GM19397 (cell line): ENCODE data around the gene ACP5.
"Not testable (repeated sequence)": the region's sequence is repeated elsewhere in the genome, so short reads cannot be mapped to it uniquely, and the experiment has no call there.

Experiments used
- ATAC-seq: cut with Tn5 transposase; IDR thresholded peaks from one replicate; pipeline ENCODE4 v1.9.1; 2021; ENCODE audit warnings: mild to moderate bottlenecking, moderate library complexity; ENCODE audit not compliant: unreplicated experiment

The ACP5 gene

GRCh38 chr19:11580116-11580515 is 2.7 kb upstream of the ACP5 start:
- ATAC-seq, result no peak

GRCh38 chr19:11578258-11579142 is 1.1 kb upstream of the ACP5 start:
- no peak for ATAC-seq

- no peak for ATAC-seq
Observed at GRCh38 chr19:11576227-11576626, 1.2 kb downstream of the ACP5 start.

GRCh38 chr19:11574689-11575088 is 2.8 kb downstream of the ACP5 start:
- ATAC-seq, result no peak

GRCh38 chr19:11573763-11574162 is 3.7 kb downstream of the ACP5 start:
- not testable (repeated sequence) for ATAC-seq

- not testable (repeated sequence) for ATAC-seq
Observed at GRCh38 chr19:11573354-11573753, 4.1 kb downstream of the ACP5 start.

- no peak for ATAC-seq
Observed at GRCh38 chr19:11570039-11570462, 7.4 kb downstream of the ACP5 start.

- ATAC-seq, result no peak
Observed at GRCh38 chr19:11566164-11566563, 11.3 kb downstream of the ACP5 start.

- not testable (repeated sequence) for ATAC-seq
Observed at GRCh38 chr19:11565649-11565980, 11.8 kb downstream of the ACP5 start.

- not testable (repeated sequence) for ATAC-seq
Observed at GRCh38 chr19:11564082-11564807, 13.2 kb downstream of the ACP5 start.

GRCh38 chr19:11563532-11563931 is 13.9 kb downstream of the ACP5 start:
- ATAC-seq, result no peak

- no peak for ATAC-seq
Observed at GRCh38 chr19:11560404-11561051, 16.9 kb downstream of the ACP5 start.

- peak; percentile 82 for ATAC-seq
Observed at GRCh38 chr19:11558881-11559828, 18.3 kb downstream of the ACP5 start, which contains the start of gene ELOF1. TSS of gene ELOF1 (minus strand) at chr19:11559230. CDS start at chr19:11554347, 4,883 bp downstream.

GRCh38 chr19:11556634-11557420 is 20.6 kb downstream of the ACP5 start:
- no peak for ATAC-seq

GRCh38 chr19:11555246-11555645 is 22.2 kb downstream of the ACP5 start:
- no peak for ATAC-seq

- ATAC-seq, result no peak
Observed at GRCh38 chr19:11554160-11554559, 23.3 kb downstream of the ACP5 start.

- ATAC-seq, result no peak
Observed at GRCh38 chr19:11552666-11553372, 24.6 kb downstream of the ACP5 start.

- ATAC-seq, result no peak
Observed at GRCh38 chr19:11551603-11552235, 25.7 kb downstream of the ACP5 start.
